NCI-H748 treated with DMSO at 0.1 percent for 48 hours (cell line): Measurements from ENCODE around the gene SPATA6.
"Not testable (repeated sequence)": the region's sequence is repeated elsewhere in the genome, so short reads cannot be mapped to it uniquely, and the experiment has no call there.

Experiments used
- DNase-seq: peaks from one replicate; lab custom pipeline; 2025; lab: John Stamatoyannopoulos, UW

The SPATA6 gene

DNA sequence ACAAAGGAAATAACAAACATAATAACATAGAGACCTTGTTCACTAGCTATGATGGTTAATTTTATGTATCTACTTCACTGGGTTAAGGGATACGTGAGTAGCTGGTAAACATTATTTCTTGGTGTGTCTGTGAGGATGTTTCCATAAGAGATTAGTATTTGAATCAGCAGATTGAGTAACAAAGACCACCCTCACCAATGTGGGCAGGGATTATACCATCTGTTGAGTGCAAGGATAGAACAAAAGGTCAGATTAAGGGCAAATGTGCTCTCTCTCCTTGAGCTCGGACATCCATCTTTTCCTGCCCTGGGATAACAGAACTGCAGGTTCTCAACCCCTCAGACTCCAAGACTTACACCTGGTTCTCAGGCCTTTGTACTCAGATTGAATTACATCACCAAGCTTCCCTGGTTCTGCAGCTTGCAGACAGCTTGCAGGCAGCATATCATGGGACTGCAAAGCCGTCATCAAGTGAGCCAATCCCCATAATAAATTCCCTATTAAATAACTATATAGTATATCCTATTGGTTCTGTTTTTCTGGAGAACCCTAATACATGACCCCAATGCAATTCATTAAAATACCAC is 9.2 kb downstream of the SPATA6 start:
- no peak for DNase-seq

DNA sequence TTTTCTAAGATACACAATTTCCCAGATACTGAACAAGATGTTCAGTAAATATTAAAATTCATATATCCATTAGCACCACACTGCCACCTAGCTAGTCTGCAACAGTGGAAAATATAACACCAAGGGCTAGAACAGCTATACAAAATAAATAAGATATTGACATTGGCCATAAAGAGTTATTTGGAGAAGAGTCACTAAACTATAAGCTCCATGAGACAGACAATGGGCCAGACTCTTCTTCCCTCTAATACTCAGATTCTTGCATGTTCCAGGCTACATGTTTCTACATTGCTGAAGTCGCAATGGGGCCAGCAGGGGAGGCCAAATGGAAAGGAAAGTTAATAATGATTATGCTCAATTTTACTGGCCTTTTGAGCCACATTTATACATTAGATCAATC is 21.5 kb downstream of the SPATA6 start:
- DNase-seq = peak; percentile 16

DNA sequence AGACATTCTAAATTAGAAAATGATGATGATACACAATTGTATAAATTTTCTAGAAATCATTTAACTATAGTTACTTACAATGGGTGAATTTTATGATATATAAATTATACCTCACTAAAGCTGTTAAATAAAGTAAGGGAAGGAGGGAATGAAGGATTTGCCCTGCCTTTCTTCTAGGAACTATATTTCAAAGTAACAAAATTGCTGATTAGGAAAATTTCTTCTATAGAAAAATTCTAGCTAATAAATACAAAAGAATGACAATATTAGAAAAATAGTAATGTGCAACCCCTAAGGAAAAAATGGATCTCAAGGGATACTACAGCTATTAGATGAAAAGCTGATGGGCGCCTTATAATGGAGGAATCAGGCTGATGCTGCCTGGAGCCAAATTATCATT is 23.1 kb downstream of the SPATA6 start:
- DNase-seq = no peak

DNA sequence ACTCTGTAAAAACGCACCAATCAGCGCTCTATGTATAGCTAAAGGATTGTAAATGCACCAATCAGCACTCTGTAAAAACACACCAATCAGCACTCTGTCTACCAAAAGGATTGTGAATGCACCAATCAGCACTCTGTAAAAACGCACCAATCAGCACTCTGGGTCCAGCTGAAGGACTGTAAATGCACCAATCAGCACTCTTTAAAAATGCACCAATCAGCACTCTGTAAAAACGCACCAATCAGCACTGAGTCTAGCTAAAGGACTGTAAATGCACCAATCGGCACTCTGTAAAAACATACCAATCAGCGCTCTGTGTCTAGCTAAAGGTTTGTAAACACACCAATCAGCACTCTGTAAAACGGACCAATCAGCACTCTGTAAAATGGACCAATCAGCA is 27.8 kb downstream of the SPATA6 start:
- not testable (repeated sequence) for DNase-seq

DNA sequence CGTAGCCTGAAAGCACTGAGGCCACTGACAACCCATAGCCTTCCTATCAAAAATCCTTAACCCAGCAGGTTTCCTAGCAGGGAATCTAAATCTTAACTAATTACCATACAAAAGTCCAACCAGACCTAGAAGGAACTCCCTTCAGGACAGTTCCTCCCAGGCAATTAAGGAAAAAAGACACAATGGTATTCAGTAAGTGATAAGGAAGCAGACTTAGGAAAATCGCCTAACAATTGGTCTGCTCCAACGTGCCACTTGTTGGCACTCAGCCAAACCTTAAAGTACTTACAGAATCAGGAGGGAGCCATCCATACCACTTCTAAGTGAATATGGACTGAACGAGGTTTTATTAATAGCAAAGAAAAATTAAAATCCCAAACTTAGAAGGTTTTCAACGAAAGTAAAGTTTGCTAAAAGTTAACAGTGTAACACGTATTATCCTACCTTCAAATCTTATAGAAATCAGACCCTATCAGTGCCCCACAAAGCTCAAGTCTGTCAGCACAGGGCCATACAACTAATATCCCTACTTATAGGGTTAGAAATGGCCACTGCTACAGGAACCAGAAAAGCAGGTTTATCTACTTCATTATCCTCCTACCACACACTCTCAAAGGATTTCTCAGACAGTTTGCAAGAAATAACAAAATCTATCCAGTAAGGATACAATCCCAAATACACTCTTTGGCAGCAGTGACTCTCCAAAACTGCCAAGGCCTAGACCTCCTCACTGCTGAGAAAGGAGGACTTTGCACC is 29.0 kb downstream of the SPATA6 start:
- peak; percentile 93 for DNase-seq

DNA sequence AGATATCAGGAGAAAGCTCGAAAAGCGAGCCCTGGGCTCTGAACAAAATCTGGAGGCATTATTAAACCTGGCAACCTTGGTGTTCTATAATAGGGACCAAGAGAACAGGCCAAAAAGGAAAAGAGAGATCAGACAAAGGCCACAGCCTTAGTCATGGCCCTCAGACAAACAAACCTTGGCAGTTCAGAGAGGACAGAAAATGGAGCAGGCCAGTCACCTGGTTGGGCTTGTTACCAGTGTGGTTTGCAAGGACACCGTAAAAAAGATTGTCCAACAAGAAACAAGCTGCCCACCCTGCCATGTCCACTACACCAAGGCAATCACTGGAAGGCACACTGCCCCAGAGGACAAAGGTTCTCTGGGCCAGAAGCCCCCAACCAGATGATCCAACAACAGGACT is 31.2 kb downstream of the SPATA6 start:
- not testable (repeated sequence) for DNase-seq

DNA sequence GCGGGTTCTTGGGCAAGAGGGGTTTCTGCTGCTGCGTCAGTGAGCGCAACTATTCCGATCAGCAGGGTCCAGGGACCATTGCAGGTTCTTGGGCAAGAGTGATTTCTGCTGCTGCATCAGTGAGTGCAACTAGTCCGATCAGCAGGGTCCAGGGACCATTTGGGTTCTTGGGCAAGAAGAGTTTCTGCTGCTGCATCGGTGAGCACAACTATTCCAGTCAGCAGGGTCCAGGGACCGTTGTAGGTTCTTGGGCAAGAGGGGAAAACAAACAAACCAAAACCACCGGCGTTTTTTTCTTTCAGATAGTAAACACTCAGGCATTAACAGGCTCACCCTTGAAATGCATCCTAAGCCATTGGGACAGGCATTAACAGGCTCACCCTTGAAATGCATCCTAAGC is 32.6 kb downstream of the SPATA6 start:
- no peak for DNase-seq

DNA sequence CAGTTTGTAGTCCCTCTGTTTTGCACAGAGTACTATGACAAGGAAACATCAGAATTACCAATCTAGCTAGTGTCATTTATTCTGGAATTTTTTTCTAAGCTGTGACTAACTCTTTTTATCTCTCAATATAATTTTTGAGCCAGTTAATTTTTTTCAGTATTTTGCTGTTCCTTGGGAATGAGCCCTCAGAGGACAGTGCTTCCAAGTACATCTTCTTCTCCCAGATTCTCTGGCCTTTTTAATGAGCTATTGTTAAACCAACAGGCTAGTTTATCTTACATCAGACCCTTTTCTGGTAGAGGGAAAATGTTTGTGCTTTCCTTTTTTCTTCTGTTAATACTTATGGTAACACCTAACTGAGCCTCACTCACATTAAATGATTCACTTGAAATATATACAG is 34.6 kb downstream of the SPATA6 start:
- not testable (repeated sequence) for DNase-seq

DNA sequence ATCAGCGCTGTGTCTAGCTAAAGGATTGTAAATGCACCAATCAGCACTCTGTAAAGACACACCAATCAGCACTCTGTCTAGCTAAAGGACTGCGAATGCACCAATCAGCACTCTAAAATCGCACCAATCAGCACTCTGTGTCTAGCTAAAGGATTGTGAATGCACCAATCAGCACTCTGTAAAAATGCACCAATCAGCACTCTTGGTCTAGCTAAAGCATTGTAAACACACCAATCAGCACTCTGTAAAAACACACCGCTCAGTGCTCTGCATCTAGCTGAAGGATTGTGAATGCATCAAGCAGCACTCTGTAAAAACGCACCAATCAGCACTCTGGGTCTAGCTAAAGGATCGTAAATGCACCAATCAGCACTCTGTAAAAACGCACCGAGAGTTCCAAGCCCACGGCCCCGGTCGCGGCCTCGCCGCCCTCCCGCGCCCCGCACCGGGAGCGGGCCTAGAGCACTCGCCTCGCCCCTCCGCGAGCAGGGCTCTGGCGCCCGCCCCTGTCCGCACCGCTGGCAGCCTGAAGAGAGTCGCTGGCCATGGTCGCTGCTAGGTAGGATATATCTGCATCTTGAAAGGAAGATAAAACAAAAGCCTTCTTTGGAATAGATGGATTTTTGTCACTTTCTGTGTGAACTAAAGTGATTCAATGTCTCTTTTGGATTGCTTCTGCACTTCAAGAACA is 36.5 kb downstream of the SPATA6 start:
- DNase-seq = not testable (repeated sequence)

DNA sequence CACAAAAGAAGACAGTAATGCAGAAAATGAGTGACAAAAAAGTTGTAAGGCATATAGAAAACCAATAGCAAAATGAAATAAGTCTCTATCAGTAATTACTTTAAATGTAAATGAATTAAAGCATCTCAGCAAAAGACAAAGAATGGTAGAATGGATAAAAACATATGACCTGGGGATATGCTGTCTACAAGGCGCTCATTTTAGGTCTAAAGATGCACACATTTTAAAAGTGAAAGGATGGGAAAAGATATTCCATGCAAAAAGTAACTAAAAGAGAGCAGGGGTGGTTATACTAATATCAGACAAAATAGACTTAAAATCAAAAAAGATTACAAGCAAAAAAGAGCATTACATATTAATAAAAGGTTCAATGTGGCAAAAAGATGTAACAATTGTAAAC is 41.2 kb downstream of the SPATA6 start:
- DNase-seq = no peak

DNA sequence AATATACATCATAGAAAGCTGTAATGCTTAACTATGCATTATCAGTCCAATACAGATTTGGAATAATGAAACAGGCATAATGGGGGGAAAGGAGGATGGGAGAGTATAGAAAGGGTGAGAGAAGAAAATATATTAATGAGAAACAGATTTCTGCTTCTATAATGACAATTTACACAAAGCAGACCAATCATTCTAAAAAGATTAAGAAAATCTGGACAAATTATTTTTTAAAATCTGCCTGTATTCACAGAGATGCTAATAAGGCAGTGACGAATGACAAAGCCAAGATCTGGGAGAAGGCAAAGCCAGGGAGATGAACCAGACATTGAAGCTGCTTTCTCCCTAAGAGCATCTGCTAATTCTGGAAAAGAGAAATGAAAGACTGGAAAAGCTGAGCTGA is 50.0 kb downstream of the SPATA6 start:
- DNase-seq = no peak

DNA sequence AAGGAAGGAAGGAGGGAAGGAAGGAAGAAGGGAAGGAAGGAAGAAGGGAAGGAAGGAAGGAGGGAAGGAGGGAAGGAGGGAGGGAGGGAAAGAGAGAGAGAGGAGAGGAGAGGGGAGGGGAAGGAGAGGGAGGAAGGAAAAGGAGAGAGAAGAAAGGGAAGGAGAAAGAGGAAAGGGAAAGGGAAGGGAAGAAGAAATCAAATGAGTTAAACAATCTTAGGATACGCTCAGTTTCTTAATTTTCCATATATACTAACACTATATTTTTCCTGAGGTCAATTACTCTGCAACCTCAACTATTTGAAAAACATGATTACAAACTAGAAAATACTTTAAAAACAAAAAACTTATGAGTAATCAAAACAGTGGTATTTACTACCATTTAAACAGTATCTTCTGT is 53.3 kb downstream of the SPATA6 start:
- no peak for DNase-seq

DNA sequence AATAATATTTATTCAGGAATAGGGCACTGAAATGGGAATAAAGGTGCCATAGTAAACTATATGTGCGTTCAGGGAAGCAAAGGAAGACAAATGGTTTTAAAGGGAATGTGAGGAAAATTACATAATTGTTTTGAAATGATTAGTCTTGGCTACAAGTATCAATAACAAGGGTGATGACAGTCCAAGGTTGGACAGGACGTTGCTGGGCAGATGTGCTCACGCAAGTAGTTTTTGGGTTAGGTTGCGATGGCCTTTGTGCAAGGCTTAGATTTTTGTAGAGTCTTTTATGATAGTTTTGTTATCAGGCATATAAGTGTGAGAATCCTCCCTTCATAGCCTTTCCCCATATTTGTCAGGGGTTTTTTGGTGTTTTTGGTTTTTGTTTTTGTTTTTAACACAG is 57.0 kb downstream of the SPATA6 start:
- DNase-seq = no peak

DNA sequence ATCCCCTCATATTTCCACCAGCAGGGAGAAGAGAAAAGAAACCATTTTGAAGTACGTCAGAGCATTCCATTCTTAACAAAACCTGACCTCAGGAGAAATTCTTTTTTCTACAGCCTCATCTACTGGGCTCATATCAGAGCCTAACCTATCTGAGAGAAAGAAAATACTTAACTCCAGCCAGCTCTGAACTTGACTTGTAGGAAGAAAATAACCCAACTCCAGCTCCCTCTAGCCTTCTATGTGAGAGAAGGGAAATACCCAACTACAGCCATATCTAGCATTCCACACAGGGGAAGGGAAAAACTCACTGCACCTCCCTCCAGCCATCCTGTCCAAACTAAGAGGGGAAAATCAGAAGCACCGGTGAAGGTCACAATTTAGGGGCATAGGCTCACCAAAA is 57.7 kb downstream of the SPATA6 start:
- no peak for DNase-seq

DNA sequence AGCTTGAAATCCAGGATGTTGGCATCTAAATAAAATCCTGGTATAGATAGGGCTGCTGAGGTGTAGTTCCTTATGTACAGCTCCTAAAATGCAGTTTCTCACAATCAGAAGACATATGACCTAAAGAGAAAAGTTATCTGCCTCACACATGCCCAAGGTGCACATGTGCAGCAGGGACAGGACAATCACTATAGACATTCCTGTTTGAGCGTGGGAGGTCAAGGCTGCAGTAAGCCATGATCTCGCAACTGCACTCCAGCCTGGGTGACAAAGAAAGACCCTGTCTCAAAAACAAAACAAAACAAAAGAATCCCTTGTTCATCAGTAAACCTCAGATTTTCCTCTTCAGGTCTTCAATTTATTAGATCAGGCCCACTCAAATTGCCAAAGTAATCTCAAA is 66.1 kb downstream of the SPATA6 start:
- no peak for DNase-seq

DNA sequence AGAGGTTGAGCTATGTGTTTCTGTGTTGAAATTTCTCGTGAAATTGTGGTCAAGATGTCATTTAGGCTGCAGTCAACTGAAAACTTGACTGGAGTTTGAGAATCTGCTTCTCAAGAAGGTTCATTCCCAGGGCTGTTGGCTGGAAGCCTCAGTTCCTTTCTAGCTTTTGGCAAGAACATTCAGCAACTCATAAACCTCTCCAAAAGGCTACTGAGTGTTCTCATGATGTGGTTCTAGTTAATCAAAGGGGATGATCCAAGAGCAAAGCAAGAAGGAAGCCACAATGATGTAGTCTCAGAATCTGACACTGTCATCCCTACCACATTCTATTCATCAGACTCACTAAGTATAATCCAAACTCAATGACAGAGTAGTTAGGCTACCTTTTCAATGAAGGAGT is 66.6 kb downstream of the SPATA6 start:
- no peak for DNase-seq

DNA sequence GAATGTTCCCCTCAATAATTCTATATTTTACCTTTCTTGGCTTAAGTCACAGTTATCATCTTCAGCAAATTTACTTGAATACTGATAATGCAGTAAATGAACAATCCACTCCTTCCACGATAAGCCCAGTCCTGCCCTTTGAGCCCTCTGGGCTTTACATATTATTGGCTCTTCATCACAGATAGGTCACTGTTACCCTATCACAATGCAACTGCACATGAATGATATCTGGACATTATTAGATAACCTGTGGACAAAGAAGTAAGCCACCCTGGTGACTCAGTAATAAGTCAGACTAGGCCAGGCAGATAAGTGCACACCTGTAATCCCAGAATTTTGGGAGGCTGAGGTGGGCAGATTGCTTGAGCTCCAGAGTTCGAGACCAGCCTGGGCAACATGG is 69.4 kb downstream of the SPATA6 start:
- no peak for DNase-seq

DNA sequence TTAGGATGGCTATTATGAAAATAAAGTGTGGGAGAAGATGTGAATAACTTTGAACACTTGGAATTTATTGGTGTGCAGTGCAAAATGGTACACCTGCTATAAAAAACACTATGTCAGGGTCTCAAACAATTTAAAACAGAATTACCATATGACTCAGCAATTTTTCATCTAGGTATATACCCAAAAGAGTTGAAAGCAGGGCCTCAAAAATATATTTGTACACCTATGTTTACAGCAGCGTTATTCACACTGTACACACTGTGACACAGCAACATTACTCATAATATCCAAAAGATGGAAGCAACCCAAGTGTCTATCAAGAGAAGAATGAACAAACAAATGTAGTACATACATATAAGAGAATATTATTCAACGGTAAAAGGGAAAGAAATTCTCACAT is 75.8 kb downstream of the SPATA6 start:
- no peak for DNase-seq

DNA sequence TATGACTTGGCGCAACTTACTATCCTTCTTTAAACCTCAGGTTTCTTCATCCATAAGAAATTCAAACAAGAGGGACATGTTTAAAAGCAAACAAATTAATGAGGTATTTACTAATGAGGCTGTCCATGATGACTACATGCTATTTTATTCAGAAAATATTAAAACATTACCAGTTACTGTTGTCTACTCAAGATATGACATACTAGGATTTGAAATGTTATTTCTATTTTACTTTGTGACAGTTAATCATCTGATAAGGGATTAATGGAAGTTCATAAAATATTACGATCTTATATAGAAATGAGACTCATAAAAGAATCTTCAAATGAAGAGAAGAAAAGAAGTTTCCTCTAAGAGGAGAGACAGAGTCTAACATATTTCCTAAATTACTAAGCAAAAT is 80.1 kb downstream of the SPATA6 start:
- no peak for DNase-seq

DNA sequence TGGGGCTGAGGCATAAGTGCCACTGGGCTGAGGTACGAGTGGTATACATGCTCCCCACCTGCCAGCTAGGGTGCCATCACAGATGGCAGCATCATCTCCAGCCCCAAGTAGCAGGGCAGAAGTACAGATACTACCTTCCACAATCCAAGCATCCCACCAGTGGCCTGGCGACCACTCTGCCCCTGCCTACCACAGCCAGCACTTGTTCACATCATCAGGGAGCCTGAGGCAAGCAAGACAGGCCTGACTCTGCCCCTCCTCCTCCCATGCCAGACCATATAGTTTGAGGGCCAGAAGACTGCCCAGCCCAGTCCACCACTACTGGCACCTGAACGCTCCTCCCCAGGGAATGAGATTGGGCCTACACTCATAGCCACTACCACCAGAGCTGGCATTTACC is 84.6 kb downstream of the SPATA6 start:
- DNase-seq = no peak

DNA sequence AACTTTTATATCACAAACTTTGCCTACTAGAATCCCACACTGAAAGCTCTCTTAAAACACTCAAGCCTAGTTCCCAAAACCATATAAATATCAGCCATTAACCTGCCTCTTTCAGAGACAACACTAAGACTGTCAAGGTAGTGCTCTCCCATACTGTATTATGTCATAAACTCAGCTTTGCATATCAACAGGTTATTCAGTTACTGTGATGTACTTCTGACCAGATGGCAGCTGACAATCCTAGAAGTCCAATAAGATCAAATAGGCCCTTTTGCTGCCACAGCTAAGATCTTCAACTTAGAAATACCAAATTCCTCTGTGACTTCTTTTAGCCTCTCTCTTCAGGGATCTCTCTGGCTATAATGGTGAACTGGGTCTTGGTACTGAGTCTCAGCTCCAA is 97.2 kb downstream of the SPATA6 start:
- DNase-seq = no peak

DNA sequence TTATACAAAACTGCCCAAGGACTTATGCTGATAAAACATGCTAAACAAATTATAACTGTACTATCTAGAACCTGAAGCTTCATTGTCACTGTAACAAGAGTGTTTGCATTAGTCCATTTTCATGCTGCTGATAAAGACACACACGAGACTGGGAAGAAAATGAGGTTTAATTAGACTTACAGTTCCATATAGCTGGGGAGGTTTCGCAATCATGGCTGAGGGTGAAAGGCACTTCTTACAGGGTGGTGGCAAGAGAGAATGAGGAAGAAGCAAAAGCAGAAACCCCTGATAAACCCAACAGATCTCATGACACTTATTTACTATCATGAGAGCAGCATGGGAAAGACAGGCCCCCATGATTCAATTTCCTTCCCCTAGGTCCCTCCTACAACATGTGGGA is 100.4 kb downstream of the SPATA6 start:
- DNase-seq = no peak

DNA sequence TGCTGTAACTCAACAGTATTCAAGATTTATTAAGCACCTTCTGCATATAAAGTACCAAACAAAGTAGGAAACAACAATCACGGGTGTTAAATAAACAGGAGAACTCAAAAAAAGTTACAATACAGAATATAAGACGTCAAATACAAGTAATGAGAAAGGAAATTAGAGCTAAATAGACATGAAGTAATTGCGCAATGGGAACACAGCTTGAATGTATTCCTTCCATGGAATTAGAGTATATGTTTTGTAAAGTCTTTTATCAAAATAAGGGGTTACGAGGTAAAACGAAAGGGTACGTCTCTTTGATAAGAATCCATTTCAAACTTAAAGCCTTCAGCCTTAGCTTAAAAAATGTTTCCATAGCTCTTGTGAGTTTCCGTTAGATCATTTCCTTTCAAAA is 109.1 kb downstream of the SPATA6 start:
- no peak for DNase-seq

DNA sequence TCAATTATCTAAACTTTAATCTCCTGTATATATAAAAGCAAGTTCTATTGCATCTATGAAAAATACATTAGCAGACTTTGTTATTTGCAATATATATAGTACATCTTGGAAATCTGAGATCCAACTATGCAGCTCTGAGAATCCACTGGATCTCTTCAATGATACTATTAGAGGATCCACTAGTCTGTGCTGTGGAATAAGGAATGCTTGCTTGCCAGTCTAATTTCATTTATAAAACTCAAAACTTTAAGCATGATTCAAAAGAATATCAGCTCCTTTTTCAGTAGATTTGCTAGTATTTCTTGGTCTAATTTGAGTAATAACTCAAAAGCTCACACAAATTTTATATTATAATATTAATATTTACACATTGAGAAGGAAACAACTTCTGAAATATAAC is 115.1 kb downstream of the SPATA6 start:
- no peak for DNase-seq
